ENCODE results near the gene FUT1. TPM values are rescaled to one million over a fixed set of nuclear protein-coding genes. Genes with fewer than 3 reads are reported as not detected.
"Not testable (repeated sequence)": the region's sequence is repeated elsewhere in the genome, so short reads cannot be mapped to it uniquely, and the experiment has no call there.

The FUT1 gene
- total RNA-seq, 1 experiment from 2014 or later: 0.06 TPM

DNA sequence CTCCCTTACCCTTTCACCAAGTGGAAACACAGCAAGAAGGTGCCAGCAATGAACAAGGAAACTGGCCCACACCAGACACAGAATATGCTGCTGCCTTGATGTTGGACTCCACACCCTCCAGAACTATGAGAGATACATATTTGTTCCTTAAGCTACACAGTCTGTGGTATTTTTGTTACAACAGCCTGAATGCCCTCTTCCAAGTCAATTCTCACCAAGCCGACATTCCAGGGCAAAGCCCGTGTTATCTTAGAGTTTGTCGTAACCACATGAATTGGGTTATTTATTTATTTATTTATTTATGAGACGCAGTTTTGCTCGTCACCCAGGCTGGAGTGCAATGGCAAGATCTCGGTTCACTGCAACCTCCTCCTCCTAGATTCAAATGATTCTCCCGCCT lies 17.8 kb upstream of the FUT1 start:
- Histone ChIP-seq H3K4me3 (ENCODE audit: low read depth, low read length, poor library complexity, severe bottlenecking) (no peak overlapping the region), H3K36me3 (ENCODE audit: insufficient read depth, low read length, poor library complexity, severe bottlenecking) (no peaks in the 10 kb centered on the region), H3K9me3 (ENCODE audit: low read depth, low read length, poor library complexity, severe bottlenecking) (no peaks in the 10 kb centered on the region), H3K4me1 (ENCODE audit: insufficient read depth, low read length, poor library complexity, severe bottlenecking) (no peaks in the 10 kb centered on the region), H3K27me3 (replicated peaks; ENCODE audit: insufficient read depth, low read depth, low read length, poor library complexity) (no peaks in the 10 kb centered on the region), H3K27ac (ENCODE audit: low read depth, low read length, poor library complexity, severe bottlenecking) (no peak overlapping the region)
- no TSS peak for BruUV-seq (replicated peaks)
- ChIA-PET CTCF (no interaction called here), POLR2A (ENCODE audit: low non-redundant PET) (no interaction called here)
- intact Hi-C loops (cut with micrococcal nuclease; ENCODE audit: unreplicated experiment): no loop called here
- no peak for DNase-seq (ENCODE audit: low spot score)
- TF ChIP-seq, protein P1, sequence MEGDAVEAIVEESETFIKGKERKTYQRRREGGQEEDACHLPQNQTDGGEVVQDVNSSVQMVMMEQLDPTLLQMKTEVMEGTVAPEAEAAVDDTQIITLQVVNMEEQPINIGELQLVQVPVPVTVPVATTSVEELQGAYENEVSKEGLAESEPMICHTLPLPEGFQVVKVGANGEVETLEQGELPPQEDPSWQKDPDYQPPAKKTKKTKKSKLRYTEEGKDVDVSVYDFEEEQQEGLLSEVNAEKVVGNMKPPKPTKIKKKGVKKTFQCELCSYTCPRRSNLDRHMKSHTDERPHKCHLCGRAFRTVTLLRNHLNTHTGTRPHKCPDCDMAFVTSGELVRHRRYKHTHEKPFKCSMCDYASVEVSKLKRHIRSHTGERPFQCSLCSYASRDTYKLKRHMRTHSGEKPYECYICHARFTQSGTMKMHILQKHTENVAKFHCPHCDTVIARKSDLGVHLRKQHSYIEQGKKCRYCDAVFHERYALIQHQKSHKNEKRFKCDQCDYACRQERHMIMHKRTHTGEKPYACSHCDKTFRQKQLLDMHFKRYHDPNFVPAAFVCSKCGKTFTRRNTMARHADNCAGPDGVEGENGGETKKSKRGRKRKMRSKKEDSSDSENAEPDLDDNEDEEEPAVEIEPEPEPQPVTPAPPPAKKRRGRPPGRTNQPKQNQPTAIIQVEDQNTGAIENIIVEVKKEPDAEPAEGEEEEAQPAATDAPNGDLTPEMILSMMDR (conservative IDR thresholded peaks at IDR 0.05; ENCODE audit: low read depth, low read length): no peak
- no peak for TF ChIP-seq EZH2 (IDR thresholded peaks at IDR 0.05; ENCODE audit: borderline replicate concordance, low read depth, low read length, poor library complexity, severe bottlenecking)

DNA sequence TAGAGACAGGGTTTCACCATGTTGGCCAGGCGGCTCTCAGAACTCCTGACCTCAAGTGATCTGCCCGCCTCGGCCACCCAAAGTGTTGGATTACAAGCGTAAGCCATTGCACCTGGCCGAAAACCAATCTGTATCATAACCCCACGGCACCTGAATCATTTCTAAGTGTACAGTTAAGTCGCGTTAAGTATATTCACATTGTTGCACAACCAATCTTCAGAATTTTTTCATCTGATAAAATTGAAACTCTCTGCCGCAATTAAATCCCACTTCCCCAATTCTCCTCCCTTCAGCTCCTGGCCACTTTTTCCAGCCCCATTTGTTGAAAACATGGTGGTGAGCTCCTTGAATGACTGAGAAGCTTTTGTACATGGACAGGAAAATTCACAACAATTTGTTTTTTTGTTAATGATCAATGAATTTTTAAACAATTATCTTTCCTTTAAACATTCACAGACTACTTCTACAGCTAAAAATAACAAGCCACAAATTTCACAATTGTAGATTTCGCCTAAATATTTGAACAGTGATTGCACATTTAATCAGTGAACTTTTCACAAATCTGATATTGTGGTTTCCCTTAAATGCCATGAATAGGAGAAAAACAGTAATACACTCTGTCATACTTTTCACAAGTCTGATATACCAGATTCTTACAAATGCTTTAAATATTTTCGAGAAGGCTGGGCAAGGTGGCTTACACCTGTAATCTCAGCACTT lies 16.7 kb upstream of the FUT1 start:
- no TSS peak for BruUV-seq (replicated peaks)
- Histone ChIP-seq H3K4me1 (ENCODE audit: insufficient read depth, low read length, poor library complexity, severe bottlenecking) (no peaks in the 10 kb centered on the region), H3K9me3 (ENCODE audit: low read depth, low read length, poor library complexity, severe bottlenecking) (no peaks in the 10 kb centered on the region), H3K36me3 (ENCODE audit: insufficient read depth, low read length, poor library complexity, severe bottlenecking) (no peaks in the 10 kb centered on the region), H3K27ac (ENCODE audit: low read depth, low read length, poor library complexity, severe bottlenecking) (no peak overlapping the region), H3K4me3 (ENCODE audit: low read depth, low read length, poor library complexity, severe bottlenecking) (no peak overlapping the region), H3K27me3 (replicated peaks; ENCODE audit: insufficient read depth, low read depth, low read length, poor library complexity) (no peaks in the 10 kb centered on the region)
- intact Hi-C loops (cut with micrococcal nuclease; ENCODE audit: unreplicated experiment): no loop called here
- no peak for DNase-seq (ENCODE audit: low spot score)
- ChIA-PET CTCF (no interaction called here), POLR2A (ENCODE audit: low non-redundant PET) (no interaction called here)
- TF ChIP-seq, protein P1 (conservative IDR thresholded peaks at IDR 0.05; ENCODE audit: low read depth, low read length): no peak
- TF ChIP-seq EZH2 (IDR thresholded peaks at IDR 0.05; ENCODE audit: borderline replicate concordance, low read depth, low read length, poor library complexity, severe bottlenecking): no peak

DNA sequence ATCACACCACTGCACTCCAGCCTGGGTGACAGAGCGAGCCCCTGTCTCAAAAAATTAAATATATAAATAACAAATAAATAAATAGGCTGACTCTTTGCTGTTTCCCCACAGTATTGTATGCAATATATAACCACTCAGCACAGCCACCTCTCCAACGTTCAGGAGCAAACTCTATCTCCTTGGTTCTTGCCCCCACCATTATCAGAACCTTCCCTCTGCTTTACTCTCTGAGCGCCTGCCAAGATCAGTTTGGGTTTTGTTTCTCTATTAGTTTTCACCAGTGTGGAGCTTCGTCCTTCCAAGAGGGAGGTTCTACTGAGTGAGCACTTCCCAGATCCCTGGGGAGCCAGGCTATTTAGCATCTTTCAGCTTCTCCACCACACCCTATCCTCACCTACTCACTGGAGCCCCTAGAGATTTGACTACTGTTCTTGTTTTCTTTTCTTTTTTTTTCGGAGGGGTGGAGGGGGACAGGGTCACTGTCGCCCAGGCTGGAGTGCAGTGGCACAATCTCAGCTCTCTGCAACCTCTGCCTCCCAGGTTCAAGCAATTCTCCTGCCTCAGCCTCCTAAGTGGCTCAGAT lies 15.8 kb upstream of the FUT1 start:
- CTCF ChIA-PET; intact Hi-C loops (cut with micrococcal nuclease; ENCODE audit: unreplicated experiment); BruUV-seq (replicated peaks); H3K27ac ChIP-seq (ENCODE audit: low read depth, low read length, poor library complexity, severe bottlenecking); H3K36me3 ChIP-seq (ENCODE audit: insufficient read depth, low read length, poor library complexity, severe bottlenecking); H3K4me3 ChIP-seq (ENCODE audit: low read depth, low read length, poor library complexity, severe bottlenecking); H3K9me3 ChIP-seq (ENCODE audit: low read depth, low read length, poor library complexity, severe bottlenecking); H3K4me1 ChIP-seq (ENCODE audit: insufficient read depth, low read length, poor library complexity, severe bottlenecking); DNase-seq (ENCODE audit: low spot score); POLR2A ChIA-PET (ENCODE audit: low non-redundant PET); H3K27me3 ChIP-seq (replicated peaks; ENCODE audit: insufficient read depth, low read depth, low read length, poor library complexity): not testable (repeated sequence)

DNA sequence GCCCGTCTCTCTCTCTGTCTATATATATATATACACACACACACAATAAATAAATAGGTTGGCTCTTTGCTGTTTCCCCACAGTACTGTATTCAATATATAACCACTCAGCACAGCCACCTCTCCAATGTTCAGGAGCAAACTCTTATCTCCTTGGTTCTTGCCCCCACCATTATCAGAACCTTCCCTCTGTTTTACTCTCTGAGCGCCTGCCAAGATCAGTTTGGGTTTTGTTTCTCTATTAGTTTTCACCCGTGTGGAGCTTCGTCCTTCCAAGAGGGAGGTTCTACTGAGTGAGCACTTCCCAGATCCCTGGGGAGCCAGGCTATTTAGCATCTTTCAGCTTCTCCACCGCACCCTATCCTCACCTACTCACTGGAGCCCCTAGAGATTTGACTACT lies 13.4 kb upstream of the FUT1 start:
- intact Hi-C loops (cut with micrococcal nuclease; ENCODE audit: unreplicated experiment); H3K36me3 ChIP-seq (ENCODE audit: insufficient read depth, low read length, poor library complexity, severe bottlenecking); CTCF ChIA-PET; H3K27ac ChIP-seq (ENCODE audit: low read depth, low read length, poor library complexity, severe bottlenecking); H3K4me3 ChIP-seq (ENCODE audit: low read depth, low read length, poor library complexity, severe bottlenecking); H3K4me1 ChIP-seq (ENCODE audit: insufficient read depth, low read length, poor library complexity, severe bottlenecking); H3K27me3 ChIP-seq (replicated peaks; ENCODE audit: insufficient read depth, low read depth, low read length, poor library complexity); H3K9me3 ChIP-seq (ENCODE audit: low read depth, low read length, poor library complexity, severe bottlenecking); BruUV-seq (replicated peaks); DNase-seq (ENCODE audit: low spot score); POLR2A ChIA-PET (ENCODE audit: low non-redundant PET): not testable (repeated sequence)

Data from A673 (cell line).